MCF 10A (cell line): ENCODE measurements around the gene TBCD. TPM values are rescaled to one million over a fixed set of nuclear protein-coding genes. Genes with fewer than 3 reads are reported as not detected.

Experiments
- BruUV-seq: library from RNA; stranded (reverse); fragments of 400-500 nt; replicated peaks from 2 replicates; lab custom pipeline; 2021; lab: Mats Ljungman, UMichigan
- CTCF ChIA-PET: fragments of 300-600 bp; sonication (Branson Sonifier 250); formaldehyde crosslinking; extraction: SDS; loops from one replicate; lab custom pipeline; 2021; ENCODE audit warnings: antibody characterized with exemption, inconsistent platforms; lab: Yijun Ruan, JAX
- POLR2A ChIA-PET: fragments of 300-600, 350-650 bp; sonication (Branson Sonifier 250); formaldehyde crosslinking; extraction: SDS; loops from one replicate; lab custom pipeline; 2020; ENCODE audit warnings: antibody characterized with exemption, inconsistent platforms; lab: Yijun Ruan, JAX
- DNase-seq: peaks from one replicate; pipeline ENCODE4 v3.0.0-alpha.2; 2018; ENCODE audit not compliant: unreplicated experiment
- H3K27ac Mint-ChIP-seq: one replicate; pipeline ENCODE4 v1.8.0; 2022; ENCODE audit warnings: mild to moderate bottlenecking, low read depth, mixed read lengths; ENCODE audit not compliant: unreplicated experiment
- H3K27me3 Mint-ChIP-seq: one replicate; pipeline ENCODE4 v1.8.0; 2022; ENCODE audit warnings: mixed read lengths; ENCODE audit not compliant: insufficient read depth, unreplicated experiment
- H3K36me3 Mint-ChIP-seq: one replicate; pipeline ENCODE4 v1.8.0; 2022; ENCODE audit warnings: mild to moderate bottlenecking, moderate library complexity, mixed read lengths; ENCODE audit not compliant: insufficient read depth, unreplicated experiment
- H3K4me1 Mint-ChIP-seq: one replicate; pipeline ENCODE4 v1.8.0; 2022; ENCODE audit warnings: mixed read lengths; ENCODE audit not compliant: insufficient read depth, unreplicated experiment
- H3K4me3 Mint-ChIP-seq: one replicate; pipeline ENCODE4 v1.8.0; 2022; ENCODE audit warnings: mild to moderate bottlenecking, moderate library complexity, mixed read lengths; ENCODE audit not compliant: unreplicated experiment
- H3K9me3 Mint-ChIP-seq: one replicate; pipeline ENCODE4 v1.8.0; 2022; ENCODE audit warnings: mixed read lengths; ENCODE audit not compliant: unreplicated experiment
- CTCF ChIP-seq: fragments of 200-600 bp; IDR thresholded peaks from one replicate; pipeline ENCODE4 v1.8.0; 2022; ENCODE audit warnings: antibody characterized with exemption, mild to moderate bottlenecking; ENCODE audit not compliant: unreplicated experiment
- intact Hi-C: fragments of 100-400 bp; cut with micrococcal nuclease; formaldehyde crosslinking; loops from 2 replicates; pipeline ENCODE4 v1.14.1; 2022
- total RNA-seq: library from RNA; stranded (reverse); gene quantifications from 2 replicates; pipeline ENCODE4 v1.2.3, GENCODE V29; 2022

The TBCD gene
- total RNA-seq, 1 experiment from 2014 or later = 76.2 TPM

DNA sequence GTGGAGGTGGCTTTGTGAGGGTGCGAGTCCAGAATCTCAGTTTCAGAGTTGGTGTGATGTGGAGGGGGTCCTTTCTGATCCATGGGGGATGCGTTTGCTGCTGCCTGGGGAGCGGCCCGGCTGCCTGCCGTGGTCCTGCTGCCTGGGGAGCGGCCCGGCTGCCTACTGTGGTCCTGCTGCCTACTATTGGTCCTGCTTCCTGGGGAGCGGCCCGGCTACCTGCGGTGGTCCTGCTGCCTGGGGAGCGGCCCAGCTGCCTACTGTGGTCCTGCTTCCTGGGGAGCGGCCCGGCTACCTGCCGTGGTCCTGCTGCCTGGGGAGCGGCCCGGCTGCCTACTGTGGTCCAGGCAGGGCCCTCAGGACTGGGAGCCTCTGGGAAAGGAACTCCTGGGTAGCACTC lies 149.5 kb downstream of the TBCD start:
- Mint-ChIP-seq H3K27ac (no peak overlapping the region), H3K4me3 (no peak overlapping the region), H3K9me3 (no peaks in the 10 kb centered on the region), H3K4me1 (no peaks in the 10 kb centered on the region), H3K27me3 (no peaks in the 10 kb centered on the region), H3K36me3 (peaks cover 27% of the 10 kb centered on the region)
- intact Hi-C loops = no loop called here
- TF ChIP-seq CTCF = no peak
- no peak for DNase-seq
- BruUV-seq = no TSS peak
- POLR2A ChIA-PET = interaction anchor here (1.5 kb wide), 1 partner anchor 25 kb away, joined by 4 read pairs; no protein-coding TSS in a partner anchor
- CTCF ChIA-PET = no interaction called here

- no peak for DNase-seq
- intact Hi-C loops = no loop called here
- CTCF ChIA-PET = no interaction called here
- BruUV-seq = no TSS peak
- POLR2A ChIA-PET = no interaction called here
- no peak overlapping the region for H3K4me3 Mint-ChIP-seq
- TF ChIP-seq CTCF = no peak
- H3K9me3 Mint-ChIP-seq = no peaks in the 10 kb centered on the region
- H3K27ac Mint-ChIP-seq = no peak overlapping the region
- H3K4me1 Mint-ChIP-seq = no peaks in the 10 kb centered on the region
- H3K36me3 Mint-ChIP-seq = peaks cover 27% of the 10 kb centered on the region
- no peaks in the 10 kb centered on the region for H3K27me3 Mint-ChIP-seq
Measured at GRCh38 chr17:82901856-82902255, 150.0 kb downstream of the TBCD start.

DNA sequence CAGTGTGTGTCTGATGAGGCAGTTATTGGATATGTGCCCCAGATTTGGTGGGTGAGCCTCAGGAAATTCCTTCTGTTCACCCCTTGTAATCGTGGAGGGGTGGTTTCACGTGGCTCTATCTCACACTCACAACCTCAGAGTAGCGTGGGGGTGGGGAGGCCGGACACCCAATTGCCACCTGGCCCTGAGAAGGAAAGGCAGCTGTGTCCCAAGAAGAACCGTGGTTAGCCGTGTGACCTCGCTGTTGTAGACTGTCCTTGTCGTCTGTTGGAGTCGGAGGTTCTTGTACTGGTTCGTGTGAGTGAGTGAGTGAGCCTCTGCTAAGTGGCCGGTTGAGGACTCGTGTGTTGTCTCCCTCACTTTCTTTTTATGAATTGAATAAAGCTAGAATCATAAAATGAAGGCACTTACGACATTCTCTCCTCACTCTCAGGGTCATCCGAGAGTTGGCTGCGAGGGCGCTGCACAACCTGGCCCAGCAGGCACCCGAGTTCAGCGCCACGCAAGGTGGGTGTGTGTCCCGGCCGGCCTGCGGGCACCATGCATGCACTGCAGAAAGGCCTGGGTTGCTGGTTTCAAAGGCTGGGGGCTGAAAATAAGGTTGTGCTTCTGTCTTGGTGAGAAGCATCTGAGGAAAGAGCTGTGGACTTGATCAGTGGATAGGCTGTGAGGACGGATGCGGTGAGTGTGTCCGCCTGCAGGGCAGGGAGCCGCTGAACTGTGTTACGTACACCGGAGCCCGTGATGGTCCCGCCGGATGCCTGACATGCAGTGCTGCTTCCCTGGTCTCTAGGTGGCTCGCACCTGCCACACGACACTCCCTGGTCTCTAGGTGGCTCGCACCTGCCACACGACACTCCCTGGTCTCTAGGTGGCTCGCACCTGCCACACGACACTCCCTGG lies 151.4 kb downstream of the TBCD start:
- Mint-ChIP-seq H3K4me1 (no peaks in the 10 kb centered on the region), H3K27me3 (no peaks in the 10 kb centered on the region), H3K9me3 (no peaks in the 10 kb centered on the region), H3K36me3 (peaks cover 29% of the 10 kb centered on the region), H3K4me3 (no peak overlapping the region), H3K27ac (no peak overlapping the region)
- TF ChIP-seq CTCF = no peak
- CTCF ChIA-PET = no interaction called here
- POLR2A ChIA-PET = no interaction called here
- DNase-seq = no peak
- intact Hi-C loops = no loop called here
- no TSS peak for BruUV-seq

DNA sequence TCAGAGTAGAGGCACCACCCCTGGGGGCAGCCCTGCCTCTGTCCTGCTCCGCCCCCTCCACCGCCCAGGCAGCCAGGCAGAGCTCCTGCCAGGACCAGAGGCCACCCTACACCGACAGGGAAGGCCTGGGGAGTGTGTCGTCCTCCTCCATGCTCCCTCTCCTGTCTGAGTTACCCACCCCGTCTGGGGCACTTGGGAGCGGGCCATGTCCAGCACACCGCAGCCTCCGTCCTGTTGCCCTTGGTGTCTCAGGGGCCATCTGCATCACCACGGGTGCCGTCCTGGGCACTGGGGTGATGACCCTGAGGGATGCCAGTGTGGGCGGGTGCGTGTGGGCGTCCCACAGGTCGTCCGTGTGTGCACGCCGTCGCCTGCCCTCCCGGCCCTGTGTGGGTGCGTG lies 153.3 kb downstream of the TBCD start:
- no TSS peak for BruUV-seq
- no peak for TF ChIP-seq CTCF
- ChIA-PET CTCF (no interaction called here), POLR2A (no interaction called here)
- no peak overlapping the region for H3K27ac Mint-ChIP-seq
- no peak for DNase-seq
- H3K4me3 Mint-ChIP-seq = no peak overlapping the region
- H3K9me3 Mint-ChIP-seq = no peaks in the 10 kb centered on the region
- H3K36me3 Mint-ChIP-seq = peaks cover 34% of the 10 kb centered on the region
- H3K27me3 Mint-ChIP-seq = no peaks in the 10 kb centered on the region
- H3K4me1 Mint-ChIP-seq = no peaks in the 10 kb centered on the region
- intact Hi-C loops = no loop called here
